Measurements from ENCODE around the gene NPLOC4. TPM values are rescaled to one million over a fixed set of nuclear protein-coding genes. Genes with fewer than 3 reads are reported as not detected.

NPLOC4 gene
- total RNA-seq, 4 donors from 2014 or later: 58.9 to 87.7 (median 70.8) TPM

GRCh38 chr17:81652906-81653771, 16.2 kb upstream of the NPLOC4 start:
- ATAC-seq (ENCODE audit: low FRiP score) (no peak), DNase-seq (ENCODE audit: low spot score) (no peak)
- TF ChIP-seq, protein P1, sequence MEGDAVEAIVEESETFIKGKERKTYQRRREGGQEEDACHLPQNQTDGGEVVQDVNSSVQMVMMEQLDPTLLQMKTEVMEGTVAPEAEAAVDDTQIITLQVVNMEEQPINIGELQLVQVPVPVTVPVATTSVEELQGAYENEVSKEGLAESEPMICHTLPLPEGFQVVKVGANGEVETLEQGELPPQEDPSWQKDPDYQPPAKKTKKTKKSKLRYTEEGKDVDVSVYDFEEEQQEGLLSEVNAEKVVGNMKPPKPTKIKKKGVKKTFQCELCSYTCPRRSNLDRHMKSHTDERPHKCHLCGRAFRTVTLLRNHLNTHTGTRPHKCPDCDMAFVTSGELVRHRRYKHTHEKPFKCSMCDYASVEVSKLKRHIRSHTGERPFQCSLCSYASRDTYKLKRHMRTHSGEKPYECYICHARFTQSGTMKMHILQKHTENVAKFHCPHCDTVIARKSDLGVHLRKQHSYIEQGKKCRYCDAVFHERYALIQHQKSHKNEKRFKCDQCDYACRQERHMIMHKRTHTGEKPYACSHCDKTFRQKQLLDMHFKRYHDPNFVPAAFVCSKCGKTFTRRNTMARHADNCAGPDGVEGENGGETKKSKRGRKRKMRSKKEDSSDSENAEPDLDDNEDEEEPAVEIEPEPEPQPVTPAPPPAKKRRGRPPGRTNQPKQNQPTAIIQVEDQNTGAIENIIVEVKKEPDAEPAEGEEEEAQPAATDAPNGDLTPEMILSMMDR (IDR thresholded peaks at IDR 0.05): no peak

DNA sequence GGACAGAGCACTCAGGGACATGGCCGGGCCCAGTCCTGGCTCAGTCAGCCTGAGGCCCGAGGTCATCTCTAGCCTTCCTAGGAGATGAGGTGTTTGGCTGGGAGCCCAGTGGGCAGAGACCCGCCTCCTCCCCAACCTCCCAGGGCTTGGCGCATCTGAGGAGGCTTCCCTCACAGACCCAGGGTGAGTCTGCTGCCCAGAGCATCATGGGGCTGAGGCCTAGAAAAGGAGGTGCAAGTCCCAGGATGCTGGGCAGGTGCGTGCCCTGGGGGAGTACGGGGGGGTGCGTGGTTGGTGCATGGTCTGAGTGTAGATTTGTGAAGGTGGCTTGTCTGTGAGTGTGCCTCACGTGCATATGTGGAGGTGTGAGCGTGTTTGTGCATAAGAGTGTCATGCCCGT, 14.8 kb upstream of the NPLOC4 start:
- no peak for ATAC-seq (ENCODE audit: low FRiP score)
- no peak for DNase-seq (ENCODE audit: low spot score)
- TF ChIP-seq, protein P1 (IDR thresholded peaks at IDR 0.05): no peak

- DNase-seq (ENCODE audit: low spot score): no peak
- no peak for ATAC-seq (ENCODE audit: low FRiP score)
- TF ChIP-seq, protein P1 (IDR thresholded peaks at IDR 0.05): no peak
Observed at GRCh38 chr17:81650951-81651350, 14.0 kb upstream of the NPLOC4 start.

GRCh38 chr17:81648707-81649085, 11.8 kb upstream of the NPLOC4 start:
- TF ChIP-seq, protein P1 (IDR thresholded peaks at IDR 0.05): no peak
- DNase-seq (ENCODE audit: low spot score) (no peak), ATAC-seq (ENCODE audit: low FRiP score) (no peak)

GRCh38 chr17:81648013-81648706, 11.2 kb upstream of the NPLOC4 start:
- DNase-seq (ENCODE audit: low spot score): no peak
- ATAC-seq (ENCODE audit: low FRiP score): no peak
- TF ChIP-seq, protein P1 (IDR thresholded peaks at IDR 0.05): no peak

DNA sequence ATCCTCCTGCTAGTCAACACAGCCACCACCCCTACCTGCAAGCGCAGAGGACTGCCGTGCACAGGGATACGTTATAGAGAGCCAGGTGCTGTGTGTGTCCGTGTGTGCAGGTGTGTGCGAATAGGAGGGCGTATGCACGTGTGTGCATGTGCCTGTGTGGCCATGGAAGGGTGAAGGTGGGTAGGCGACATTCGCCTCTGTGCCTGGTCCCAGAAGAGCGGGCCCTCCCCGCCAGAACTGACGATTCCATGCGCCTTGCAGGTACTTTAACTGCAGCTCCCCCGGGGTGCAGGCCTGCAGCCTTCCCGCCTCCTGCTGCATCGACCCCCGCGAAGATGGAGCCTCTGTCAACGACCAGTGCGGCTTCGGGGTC, 10.7 kb upstream of the NPLOC4 start:
- no peak for ATAC-seq (ENCODE audit: low FRiP score)
- TF ChIP-seq, protein P1 (IDR thresholded peaks at IDR 0.05): no peak
- no peak for DNase-seq (ENCODE audit: low spot score)

Data from omental fat pad (tissue), 4 donors.